CD8-positive, alpha-beta memory T cell (primary cell): ENCODE data around the gene RND1. TPM values are rescaled to one million over a fixed set of nuclear protein-coding genes. Genes with fewer than 3 reads are reported as not detected.

Source experiments
- CTCF ChIA-PET: fragments of 350-600 bp; sonication (Branson Sonifier 250); formaldehyde crosslinking; loops from one replicate; lab custom pipeline; 2021; ENCODE audit warnings: antibody characterized with exemption; lab: Charles Lee
- POLR2A ChIA-PET: fragments of 350-600 bp; sonication (Branson Sonifier 250); formaldehyde crosslinking; loops from one replicate; lab custom pipeline; 2021; ENCODE audit warnings: antibody characterized with exemption; lab: Charles Lee
- DNase-seq, 5 donors: peaks; one replicate each; pipeline versions ENCODE4 v3.0.0 to v3.0.0-alpha.2; 2020 to 2022; ENCODE audit warnings: mixed read lengths in 1 of 5
- H3K27ac ChIP-seq: one replicate; pipeline ENCODE4 v1.7.0; 2013; ENCODE audit warnings: low read depth, mild to moderate bottlenecking, low read length, moderate library complexity
- H3K27me3 ChIP-seq: 2 replicates; pipeline ENCODE4 v1.7.0; 2013; ENCODE audit warnings: low read length, mild to moderate bottlenecking; ENCODE audit not compliant: insufficient read depth, poor library complexity, severe bottlenecking
- H3K36me3 ChIP-seq: 2 replicates; pipeline ENCODE4 v1.7.0; 2013; ENCODE audit warnings: mild to moderate bottlenecking, low read length, moderate library complexity; ENCODE audit not compliant: insufficient read depth
- H3K4me1 ChIP-seq: 2 replicates; pipeline ENCODE4 v1.7.0; 2013; ENCODE audit warnings: mild to moderate bottlenecking, low read length, moderate library complexity; ENCODE audit not compliant: insufficient read depth
- H3K4me3 ChIP-seq: 2 replicates; pipeline ENCODE4 v1.7.0; 2013; ENCODE audit warnings: mild to moderate bottlenecking, low read length
- H3K9me3 ChIP-seq: 2 replicates; pipeline ENCODE4 v1.7.0; 2013; ENCODE audit warnings: mild to moderate bottlenecking, low read length
- H3K27ac Mint-ChIP-seq, 8 donors: one replicate each; pipeline ENCODE4 v1.8.0; 2020 to 2021; ENCODE audit warnings: mixed read lengths in 8 of 8, mild to moderate bottlenecking in 6 of 8, inconsistent platforms in 3 of 8, moderate library complexity in 3 of 8
- H3K27me3 Mint-ChIP-seq, 2 donors: one replicate each; pipeline ENCODE4 v1.8.0; 2020 to 2021; ENCODE audit warnings: mixed read lengths in 2 of 2, mild to moderate bottlenecking in 1 of 2, moderate library complexity in 1 of 2
- H3K36me3 Mint-ChIP-seq, 3 donors: one replicate each; pipeline ENCODE4 v1.8.0; 2020 to 2021; ENCODE audit warnings: mixed read lengths in 3 of 3, inconsistent platforms in 1 of 3, mild to moderate bottlenecking in 1 of 3
- H3K4me1 Mint-ChIP-seq, 3 donors: one replicate each; pipeline ENCODE4 v1.8.0; 2020 to 2021; ENCODE audit warnings: mixed read lengths in 3 of 3, inconsistent platforms in 1 of 3, mild to moderate bottlenecking in 1 of 3
- H3K4me3 Mint-ChIP-seq, 7 donors: one replicate each; pipeline ENCODE4 v1.8.0; 2020 to 2021; ENCODE audit warnings: mixed read lengths in 7 of 7, mild to moderate bottlenecking in 6 of 7, moderate library complexity in 4 of 7, inconsistent platforms in 2 of 7
- H3K9me3 Mint-ChIP-seq, 5 donors: one replicate each; pipeline ENCODE4 v1.8.0; 2020 to 2022; ENCODE audit warnings: mixed read lengths in 5 of 5, mild to moderate bottlenecking in 3 of 5, moderate library complexity in 2 of 5, inconsistent platforms in 1 of 5
- polyA plus RNA-seq: library from polyadenylated mRNA; unstranded; fragments of 300-500 nt; fragmentation: Illumina TruSeq; gene quantifications from one replicate; pipeline ENCODE4 v1.2.3, GENCODE V29; 2021
- total RNA-seq, 2 experiments: library from RNA; stranded (reverse); gene quantifications; one replicate each; pipeline ENCODE4 v1.2.3, GENCODE V29; 2021

The RND1 gene
- total and polyA plus RNA-seq, 3 experiments from 2014 or later: 0.90 to 2.6 (median 2.0) TPM

GRCh38 chr12:48899651-48900050 lies 34.0 kb upstream of the RND1 start:
- H3K4me1 ChIP-seq: peaks cover 6% of the 10 kb centered on the region
- Mint-ChIP-seq H3K27ac (no peak overlapping the region), H3K4me3 (no peak overlapping the region), H3K27me3 (peaks cover 2 to 4% of the 10 kb centered on the region in 2 donors), H3K4me1 (peaks cover 3 to 12% (median 4%) of the 10 kb centered on the region in 3 donors), H3K36me3 (no peaks in the 10 kb centered on the region), H3K9me3 (no peaks in the 10 kb centered on the region)
- H3K4me3 ChIP-seq: no peak overlapping the region
- CTCF ChIA-PET: interaction anchor here (0.8 to 6.0 kb wide), 5 partner anchors 9 to 47 kb away, joined by 3 to 31 read pairs (median 4); no protein-coding TSS in a partner anchor
- H3K36me3 ChIP-seq: no peaks in the 10 kb centered on the region
- DNase-seq: no peak
- POLR2A ChIA-PET: no interaction called here
- no peaks in the 10 kb centered on the region for H3K27me3 ChIP-seq
- no peak overlapping the region for H3K27ac ChIP-seq
- H3K9me3 ChIP-seq: no peaks in the 10 kb centered on the region

- POLR2A ChIA-PET: no interaction called here
- H3K36me3 ChIP-seq: no peaks in the 10 kb centered on the region
- H3K9me3 ChIP-seq: no peaks in the 10 kb centered on the region
- H3K36me3 Mint-ChIP-seq: peaks cover 0 to 3% (median 0%) of the 10 kb centered on the region in 3 donors
- H3K4me1 ChIP-seq: no peaks in the 10 kb centered on the region
- no peak overlapping the region for H3K4me3 ChIP-seq
- H3K4me1 Mint-ChIP-seq: peaks cover 6 to 10% (median 8%) of the 10 kb centered on the region in 3 donors
- H3K4me3 Mint-ChIP-seq: no peak overlapping the region
- no peaks in the 10 kb centered on the region for H3K9me3 Mint-ChIP-seq
- no peak for DNase-seq
- CTCF ChIA-PET: interaction anchor here (1.2 to 2.1 kb wide), 5 partner anchors 9 to 80 kb away, joined by 3 to 8 read pairs (median 5); a partner anchor contains a TSS
- no peak overlapping the region for H3K27ac Mint-ChIP-seq
- no peak overlapping the region for H3K27ac ChIP-seq
- peaks cover 11 to 23% of the 10 kb centered on the region in 2 donors for H3K27me3 Mint-ChIP-seq
- peaks cover 10% of the 10 kb centered on the region for H3K27me3 ChIP-seq
These were observed 28.6 kb upstream of the RND1 start for GRCh38 chr12:48894271-48894670.

- Histone ChIP-seq H3K27me3 (peaks cover 10% of the 10 kb centered on the region), H3K36me3 (no peaks in the 10 kb centered on the region), H3K4me3 (no peak overlapping the region), H3K4me1 (no peaks in the 10 kb centered on the region), H3K9me3 (no peaks in the 10 kb centered on the region), H3K27ac (no peak overlapping the region)
- DNase-seq: peak; percentile 57 to 79 (median 64)
- ChIA-PET CTCF (interaction anchor here (0.8 to 5.4 kb wide), 24 partner anchors 9 to 357 kb away, joined by 3 to 124 read pairs (median 6); partner anchors contain the start of genes DDX23, FKBP11 and RND1), POLR2A (interaction anchor here (0.5 to 2.7 kb wide), 2 partner anchors 13 to 38 kb away, joined by 3 to 22 read pairs; partner anchors contain the start of gene DDX23)
- H3K9me3 Mint-ChIP-seq: no peaks in the 10 kb centered on the region
- peak overlapping the region in 2 of 8 donors; percentile 11 to 61 for H3K27ac Mint-ChIP-seq
- peaks cover 0 to 3% (median 0%) of the 10 kb centered on the region in 3 donors for H3K36me3 Mint-ChIP-seq
- H3K4me3 Mint-ChIP-seq: peak overlapping the region in 3 of 7 donors; percentile 18 to 42 (median 39)
- peaks cover 9 to 19% of the 10 kb centered on the region in 2 donors for H3K27me3 Mint-ChIP-seq
- peaks cover 6 to 10% (median 8%) of the 10 kb centered on the region in 3 donors for H3K4me1 Mint-ChIP-seq
These were observed 25.2 kb upstream of the RND1 start for GRCh38 chr12:48890657-48891418.

- CTCF ChIA-PET: interaction anchor here (0.7 to 5.4 kb wide), 20 partner anchors 12 to 199 kb away, joined by 3 to 124 read pairs (median 6); partner anchors contain the start of genes DDX23, FKBP11, RND1 and WNT1
- H3K27ac ChIP-seq: no peak overlapping the region
- no peaks in the 10 kb centered on the region for H3K36me3 ChIP-seq
- Mint-ChIP-seq H3K4me3 (no peak overlapping the region), H3K36me3 (peaks cover 0 to 3% (median 0%) of the 10 kb centered on the region in 3 donors), H3K27me3 (peaks cover 9 to 19% of the 10 kb centered on the region in 2 donors), H3K27ac (peak overlapping the region in 2 of 8 donors; percentile 35 to 68), H3K4me1 (peaks cover 6 to 10% (median 8%) of the 10 kb centered on the region in 3 donors), H3K9me3 (no peaks in the 10 kb centered on the region)
- H3K27me3 ChIP-seq: peaks cover 10% of the 10 kb centered on the region
- H3K4me1 ChIP-seq: no peaks in the 10 kb centered on the region
- H3K9me3 ChIP-seq: no peaks in the 10 kb centered on the region
- POLR2A ChIA-PET: interaction anchor here (0.7 kb wide), 1 partner anchor 37 kb away, joined by 4 read pairs; no protein-coding TSS in a partner anchor
- H3K4me3 ChIP-seq: no peak overlapping the region
- DNase-seq: no peak
These were observed 24.0 kb upstream of the RND1 start for GRCh38 chr12:48889679-48890078.

DNA sequence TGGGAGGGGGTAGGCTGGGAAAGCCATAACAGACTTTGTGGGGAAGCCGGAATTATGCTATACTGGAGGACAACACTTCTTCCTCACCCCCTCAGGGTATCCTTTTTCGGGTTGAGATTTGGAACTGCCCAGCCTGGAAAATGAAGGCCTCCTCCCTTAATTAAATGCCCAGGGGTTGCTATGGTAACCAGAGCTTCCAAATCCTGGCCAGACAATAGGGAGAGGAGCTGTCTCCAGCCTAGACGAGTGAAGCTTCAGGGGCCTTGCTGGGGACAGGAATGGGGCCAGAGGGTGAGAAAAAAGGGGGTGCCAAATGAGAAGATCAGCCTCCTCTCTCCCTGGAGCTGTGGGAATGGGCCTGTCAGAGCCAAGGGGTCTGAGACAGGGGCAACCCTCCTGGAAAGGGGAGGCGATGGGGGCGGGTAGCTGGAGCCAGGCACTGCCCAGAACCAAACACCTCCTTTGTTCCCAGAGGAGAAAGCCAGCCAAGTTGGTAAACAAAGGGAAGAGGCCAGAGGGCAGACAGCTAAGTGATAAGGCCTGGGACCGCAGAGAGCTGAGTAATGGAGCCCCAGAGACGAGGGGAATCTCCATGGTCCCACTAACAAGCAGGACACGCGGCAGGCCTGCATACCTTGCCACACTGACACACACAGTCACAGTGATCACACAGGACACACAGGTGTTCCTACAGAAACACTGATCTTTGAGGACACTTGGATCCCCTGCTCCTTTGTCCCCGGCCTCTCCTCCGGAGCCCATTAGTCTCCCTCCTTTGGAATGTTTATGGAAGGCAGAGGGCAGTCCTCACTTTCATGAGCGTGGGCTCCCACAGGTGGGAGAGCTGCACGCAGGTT lies 17.9 kb upstream of the RND1 start:
- Mint-ChIP-seq H3K9me3 (no peaks in the 10 kb centered on the region), H3K4me3 (no peak overlapping the region), H3K36me3 (peaks cover 0 to 3% (median 0%) of the 10 kb centered on the region in 3 donors), H3K27me3 (peaks cover 12 to 30% of the 10 kb centered on the region in 2 donors), H3K27ac (no peak overlapping the region), H3K4me1 (peaks cover 0 to 2% (median 0%) of the 10 kb centered on the region in 3 donors)
- Histone ChIP-seq H3K27me3 (peaks cover 4% of the 10 kb centered on the region), H3K27ac (no peak overlapping the region), H3K36me3 (no peaks in the 10 kb centered on the region), H3K9me3 (no peaks in the 10 kb centered on the region), H3K4me3 (no peak overlapping the region), H3K4me1 (no peaks in the 10 kb centered on the region)
- ChIA-PET POLR2A (interaction anchor here (1.0 to 1.3 kb wide), 2 partner anchors 18 to 31 kb away, joined by 3 to 12 read pairs; partner anchors contain the start of genes DDX23 and RND1), CTCF (interaction anchor here (0.8 to 1.4 kb wide), 5 partner anchors 8 to 95 kb away, joined by 3 to 4 read pairs (median 3); partner anchors contain the start of gene WNT1)
- DNase-seq: no peak

DNA sequence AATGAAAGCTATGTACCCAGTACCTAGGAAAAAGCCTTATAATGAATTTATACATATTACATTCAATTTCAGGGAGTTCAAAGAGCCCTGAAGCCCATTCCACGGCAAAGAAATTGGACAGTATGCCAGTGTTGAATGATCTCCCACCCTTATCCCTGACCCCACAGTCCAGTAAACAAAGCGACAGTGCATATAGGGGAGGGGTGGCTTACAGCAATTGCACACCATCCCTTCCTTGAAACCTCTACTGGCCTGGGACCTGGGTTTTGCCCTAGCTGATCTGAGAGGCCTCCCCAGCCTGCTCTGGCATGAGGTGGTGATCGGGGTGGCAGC lies 17.3 kb upstream of the RND1 start:
- no peaks in the 10 kb centered on the region for H3K36me3 ChIP-seq
- no peak overlapping the region for H3K27ac ChIP-seq
- no peaks in the 10 kb centered on the region for H3K9me3 ChIP-seq
- Mint-ChIP-seq H3K9me3 (no peaks in the 10 kb centered on the region), H3K36me3 (peaks cover 0 to 3% (median 0%) of the 10 kb centered on the region in 3 donors), H3K27ac (no peak overlapping the region), H3K4me3 (no peak overlapping the region), H3K27me3 (peaks cover 12 to 30% of the 10 kb centered on the region in 2 donors), H3K4me1 (peaks cover 0 to 2% (median 0%) of the 10 kb centered on the region in 3 donors)
- POLR2A ChIA-PET: no interaction called here
- CTCF ChIA-PET: interaction anchor here (0.8 to 1.4 kb wide), 3 partner anchors 9 to 95 kb away, joined by 3 to 4 read pairs (median 3); partner anchors contain the start of gene WNT1
- H3K4me1 ChIP-seq: no peaks in the 10 kb centered on the region
- H3K27me3 ChIP-seq: peaks cover 4% of the 10 kb centered on the region
- DNase-seq: no peak
- H3K4me3 ChIP-seq: no peak overlapping the region

DNA sequence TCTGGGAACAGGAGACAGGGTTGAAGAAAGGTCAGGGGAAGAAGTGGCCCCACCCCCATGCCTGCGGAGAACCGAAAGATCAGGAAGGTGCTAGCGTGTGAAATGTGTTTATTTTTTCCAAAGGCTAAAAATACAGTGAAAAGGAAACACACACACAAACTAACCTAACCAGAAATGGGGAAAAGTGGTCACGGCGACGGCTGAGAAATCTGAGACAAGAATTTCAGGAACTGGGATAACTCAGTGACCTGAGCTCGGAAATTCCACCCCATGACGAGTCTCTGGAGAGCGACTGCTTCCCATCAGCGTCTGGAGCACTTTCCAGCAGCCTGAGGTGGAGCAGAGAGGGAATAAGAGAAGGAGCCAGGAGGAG lies 16.6 kb upstream of the RND1 start:
- Mint-ChIP-seq H3K4me1 (peaks cover 0 to 2% (median 0%) of the 10 kb centered on the region in 3 donors), H3K27ac (no peak overlapping the region), H3K27me3 (peaks cover 12 to 30% of the 10 kb centered on the region in 2 donors), H3K9me3 (no peaks in the 10 kb centered on the region), H3K36me3 (peaks cover 0 to 3% (median 0%) of the 10 kb centered on the region in 3 donors), H3K4me3 (peak overlapping the region in 1 of 7 donors; percentile 10)
- POLR2A ChIA-PET: no interaction called here
- DNase-seq: no peak
- H3K27me3 ChIP-seq: peaks cover 4% of the 10 kb centered on the region
- H3K27ac ChIP-seq: no peak overlapping the region
- H3K4me3 ChIP-seq: no peak overlapping the region
- CTCF ChIA-PET: interaction anchor here (1.1 to 2.1 kb wide), 3 partner anchors 8 to 29 kb away, joined by 5 to 10 read pairs (median 6); partner anchors contain the start of gene DDX23
- H3K4me1 ChIP-seq: no peaks in the 10 kb centered on the region
- H3K36me3 ChIP-seq: no peaks in the 10 kb centered on the region
- H3K9me3 ChIP-seq: no peaks in the 10 kb centered on the region
